GM21576 (cell line): ENCODE measurements around the gene FANCC.
"Not testable (repeated sequence)": the region's sequence is repeated elsewhere in the genome, so short reads cannot be mapped to it uniquely, and the experiment has no call there.

Source experiments
- ATAC-seq: cut with Tn5 transposase; IDR thresholded peaks from one replicate; pipeline ENCODE4 v1.9.1; 2021; ENCODE audit warnings: mild to moderate bottlenecking, moderate library complexity; ENCODE audit not compliant: unreplicated experiment

Gene FANCC

GRCh38 chr9:95332860-95333259, 15.4 kb upstream of the FANCC start:
- no peak for ATAC-seq

GRCh38 chr9:95330720-95331404, 13.4 kb upstream of the FANCC start:
- ATAC-seq, result no peak

- ATAC-seq, result not testable (repeated sequence)
Observed at GRCh38 chr9:95329061-95329460, 11.6 kb upstream of the FANCC start.

- no peak for ATAC-seq
Observed at GRCh38 chr9:95327239-95327865, 9.8 kb upstream of the FANCC start.

GRCh38 chr9:95325221-95325620, 7.7 kb upstream of the FANCC start:
- ATAC-seq, result no peak

GRCh38 chr9:95317893-95318211, 343 bp upstream of the FANCC start:
- no peak for ATAC-seq

- peak; percentile 47 for ATAC-seq
Observed at GRCh38 chr9:95316794-95317118, 753 bp downstream of the FANCC start.

- ATAC-seq, result no peak
Observed at GRCh38 chr9:95316274-95316673, 1.2 kb downstream of the FANCC start.

- ATAC-seq, result no peak
Observed at GRCh38 chr9:95315108-95315746, 2.3 kb downstream of the FANCC start.

- no peak for ATAC-seq
Observed at GRCh38 chr9:95313010-95313498, 4.5 kb downstream of the FANCC start.

- ATAC-seq, result no peak
Observed at GRCh38 chr9:95311961-95312360, 5.5 kb downstream of the FANCC start.

GRCh38 chr9:95307538-95307937, 10.0 kb downstream of the FANCC start:
- no peak for ATAC-seq

GRCh38 chr9:95306819-95307218, 10.7 kb downstream of the FANCC start:
- ATAC-seq, result no peak

GRCh38 chr9:95305770-95306492, 11.6 kb downstream of the FANCC start:
- no peak for ATAC-seq

GRCh38 chr9:95302479-95302878, 15.0 kb downstream of the FANCC start:
- ATAC-seq, result no peak

- ATAC-seq, result no peak
Observed at GRCh38 chr9:95297760-95298159, 19.7 kb downstream of the FANCC start.

GRCh38 chr9:95297316-95297715, 20.2 kb downstream of the FANCC start:
- no peak for ATAC-seq

- no peak for ATAC-seq
Observed at GRCh38 chr9:95296761-95297160, 20.7 kb downstream of the FANCC start.

- not testable (repeated sequence) for ATAC-seq
Observed at GRCh38 chr9:95293296-95293695, 24.2 kb downstream of the FANCC start.

GRCh38 chr9:95292226-95292625, 25.3 kb downstream of the FANCC start:
- no peak for ATAC-seq

GRCh38 chr9:95286151-95286550, 31.4 kb downstream of the FANCC start:
- ATAC-seq, result no peak

- ATAC-seq, result no peak
Observed at GRCh38 chr9:95285307-95285706, 32.2 kb downstream of the FANCC start.
